Neural cell (in vitro differentiated cells): Measurements from ENCODE around the gene DHX40.

Source experiments
- CTCF ChIP-seq: fragments of 450-650 bp; IDR thresholded peaks from 2 replicates; pipeline ENCODE4 v1.5.1; 2014; ENCODE audit warnings: antibody characterized with exemption, mild to moderate bottlenecking, moderate library complexity; ENCODE audit not compliant: poor library complexity, severe bottlenecking
- EP300 ChIP-seq: fragments of 450-650 bp; conservative IDR thresholded peaks from 2 replicates; pipeline ENCODE4 v1.6.1; 2014; ENCODE audit warnings: antibody characterized with exemption, mild to moderate bottlenecking, moderate library complexity; ENCODE audit not compliant: poor library complexity, severe bottlenecking
- MXI1 ChIP-seq: fragments of 450-650 bp; conservative IDR thresholded peaks from 2 replicates; pipeline ENCODE4 v1.6.1; 2014; ENCODE audit warnings: antibody characterized with exemption, mild to moderate bottlenecking; ENCODE audit not compliant: poor library complexity, severe bottlenecking
- POLR2AphosphoS5 ChIP-seq: IDR thresholded peaks from 2 replicates; pipeline ENCODE4 v1.6.1; 2012
- RAD21 ChIP-seq: fragments of 450-650 bp; conservative IDR thresholded peaks from 2 replicates; pipeline ENCODE4 v1.6.1; 2014; ENCODE audit warnings: antibody characterized with exemption, mild to moderate bottlenecking, moderate library complexity
- TAF1 ChIP-seq: IDR thresholded peaks from 2 replicates; pipeline ENCODE4 v1.6.1; 2012; ENCODE audit warnings: low read depth

- TF ChIP-seq CTCF (no peak), MXI1 (peak; percentile 85), EP300 (peak; percentile 92), POLR2AphosphoS5 (peak; percentile 90), RAD21 (no peak), TAF1 (peak; percentile 79)
Observed at GRCh38 chr17:59619298-59620063, 54.1 kb downstream of the DHX40 start, which contains the start of gene CLTC.
